GM19467 (cell line): ENCODE results near the gene CDY1B.
"Not testable (repeated sequence)": the region's sequence is repeated elsewhere in the genome, so short reads cannot be mapped to it uniquely, and the experiment has no call there.

Experiments
- ATAC-seq: cut with Tn5 transposase; IDR thresholded peaks from one replicate; pipeline ENCODE4 v1.9.1; 2021; ENCODE audit warnings: mild to moderate bottlenecking, moderate library complexity; ENCODE audit not compliant: unreplicated experiment

CDY1B gene, protein sequence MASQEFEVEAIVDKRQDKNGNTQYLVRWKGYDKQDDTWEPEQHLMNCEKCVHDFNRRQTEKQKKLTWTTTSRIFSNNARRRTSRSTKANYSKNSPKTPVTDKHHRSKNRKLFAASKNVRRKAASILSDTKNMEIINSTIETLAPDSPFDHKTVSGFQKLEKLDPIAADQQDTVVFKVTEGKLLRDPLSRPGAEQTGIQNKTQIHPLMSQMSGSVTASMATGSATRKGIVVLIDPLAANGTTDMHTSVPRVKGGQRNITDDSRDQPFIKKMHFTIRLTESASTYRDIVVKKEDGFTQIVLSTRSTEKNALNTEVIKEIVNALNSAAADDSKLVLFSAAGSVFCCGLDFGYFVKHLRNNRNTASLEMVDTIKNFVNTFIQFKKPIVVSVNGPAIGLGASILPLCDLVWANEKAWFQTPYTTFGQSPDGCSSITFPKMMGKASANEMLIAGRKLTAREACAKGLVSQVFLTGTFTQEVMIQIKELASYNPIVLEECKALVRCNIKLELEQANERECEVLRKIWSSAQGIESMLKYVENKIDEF

DNA sequence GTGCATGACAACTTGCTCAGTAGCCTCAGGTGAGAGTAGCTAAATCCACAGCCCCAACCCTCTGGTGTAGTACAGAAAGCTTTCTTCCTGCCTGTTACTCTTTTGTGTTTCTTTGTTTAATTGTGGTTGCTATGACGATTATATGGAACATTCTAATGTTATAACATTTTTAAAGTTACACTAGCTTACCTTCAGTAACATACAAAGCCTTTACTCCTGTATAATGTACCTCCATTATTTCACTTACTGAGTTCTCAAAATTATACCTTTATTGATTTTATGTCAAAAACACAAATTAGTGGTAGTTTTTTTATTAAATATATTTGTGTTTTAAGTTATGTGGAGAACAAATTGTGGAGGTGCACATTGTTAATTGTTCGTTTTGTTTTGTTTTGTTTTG is at the start of gene CDY1B:
CDY1B (minus strand) TSS at position 101 of the 400 bp plus-strand sequence. CDS start 331 bp downstream, outside the sequence.
- not testable (repeated sequence) for ATAC-seq

DNA sequence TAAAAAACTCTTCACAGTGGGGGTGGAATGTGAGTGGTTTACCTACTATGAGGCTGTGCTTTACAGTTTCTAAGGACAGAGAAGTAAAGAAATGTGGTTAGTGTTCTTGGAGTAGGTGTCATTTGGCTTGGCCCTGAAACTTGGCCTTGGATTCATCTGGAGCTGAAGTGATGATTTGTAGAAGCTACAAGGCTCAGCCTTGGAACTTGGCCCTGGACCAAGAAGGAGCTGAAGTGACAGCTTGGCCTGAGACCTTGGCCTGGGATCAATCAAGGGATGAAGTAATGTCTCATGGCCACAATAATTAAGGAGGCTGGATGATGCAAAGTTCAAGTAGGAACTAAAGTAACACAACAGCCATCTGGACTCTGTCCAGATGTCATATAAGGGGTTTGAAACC is 1.7 kb upstream of the CDY1B start:
- ATAC-seq: not testable (repeated sequence)

DNA sequence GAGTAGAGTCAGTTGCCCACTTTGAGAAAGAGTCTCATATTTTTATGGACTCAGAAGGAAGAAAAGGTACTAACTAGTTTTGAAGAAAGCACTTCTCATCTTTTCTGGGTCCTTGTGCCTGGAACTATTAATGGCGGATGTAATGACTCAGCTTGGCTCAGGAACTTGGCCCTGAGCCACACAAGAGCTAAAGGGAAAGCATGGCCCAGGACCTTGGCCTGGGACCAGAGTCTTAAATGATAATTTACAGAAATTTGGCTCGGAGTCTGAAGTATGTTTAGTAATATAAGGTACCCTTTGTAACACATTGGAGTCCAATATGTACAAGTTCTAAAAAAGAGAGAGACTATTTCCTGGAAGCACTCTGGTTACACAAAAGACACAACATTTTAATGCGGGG is 4.6 kb downstream of the CDY1B start:
- ATAC-seq: not testable (repeated sequence)

DNA sequence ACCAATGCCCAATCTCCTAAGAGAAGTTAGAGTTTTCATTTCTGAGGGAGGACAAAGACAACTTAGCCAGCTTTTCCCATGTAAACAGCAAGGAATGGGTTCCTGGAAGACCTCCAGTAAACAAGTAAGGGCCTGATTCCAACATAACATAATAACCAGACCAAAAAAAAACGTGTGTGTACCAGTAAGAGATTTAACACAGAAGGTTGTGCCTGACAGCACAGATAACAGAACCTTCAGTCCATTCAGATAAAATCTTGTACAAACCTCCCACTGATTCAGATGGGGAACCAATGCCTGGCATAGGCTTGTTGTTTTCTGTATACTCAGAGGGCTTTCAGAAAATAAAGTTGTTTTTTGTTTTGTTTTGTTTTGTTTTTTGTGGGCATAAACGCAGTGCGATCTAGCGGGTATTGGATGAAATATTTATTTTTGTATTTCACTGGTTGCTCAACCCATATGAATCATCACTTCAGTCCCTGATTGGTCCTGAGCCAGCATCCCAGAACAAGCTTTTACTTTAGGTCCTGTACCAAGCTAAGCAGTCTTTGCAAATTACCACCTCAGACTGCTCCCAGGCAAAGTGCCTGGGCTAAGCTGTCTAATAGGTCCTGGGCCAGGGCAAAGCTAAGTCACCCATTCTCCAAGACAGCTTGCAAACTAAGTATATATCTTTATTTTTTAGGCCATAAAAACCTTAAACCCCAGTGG is 8.7 kb downstream of the CDY1B start:
- ATAC-seq: not testable (repeated sequence)

DNA sequence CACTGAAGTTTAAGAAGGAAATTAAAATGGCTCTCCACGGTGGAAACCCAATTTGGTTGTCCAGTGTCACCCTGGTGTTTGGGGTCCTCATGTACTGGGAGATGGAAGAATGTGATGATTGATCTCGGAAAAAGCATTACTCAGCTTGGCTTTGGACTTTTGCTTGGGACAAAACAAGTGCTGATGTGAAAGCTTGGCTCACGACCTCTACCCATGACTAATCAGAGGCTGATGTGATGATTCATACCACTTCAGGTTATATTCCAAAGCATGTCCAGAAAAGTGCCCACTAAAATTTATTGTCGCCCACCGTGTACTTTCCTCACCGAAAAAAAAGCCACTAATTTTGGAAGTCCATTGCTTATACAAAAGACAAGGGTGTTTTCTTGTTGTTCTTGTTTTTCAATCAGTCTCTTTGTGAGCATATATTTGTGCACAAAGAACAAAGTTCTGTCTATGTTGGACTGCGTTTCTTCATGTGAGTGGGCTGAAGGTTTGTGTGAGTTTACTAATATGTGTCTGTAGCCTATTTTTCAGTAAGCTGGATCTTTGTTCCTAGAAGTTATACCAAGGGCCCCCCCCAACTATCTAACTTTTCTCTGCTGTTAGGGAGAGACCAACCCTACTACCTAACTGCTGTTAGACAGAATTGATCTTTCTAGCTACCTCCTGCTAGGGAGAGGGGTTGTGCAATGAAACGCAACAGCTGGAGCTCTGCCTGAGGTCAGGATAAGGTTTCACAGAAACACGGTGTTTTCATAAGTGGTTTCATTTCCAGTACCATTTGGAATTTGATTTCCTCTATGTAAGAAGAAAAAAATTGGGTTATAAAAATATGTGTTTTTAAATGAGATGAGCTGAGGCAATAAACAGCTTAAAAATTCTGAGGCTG is 21.4 kb downstream of the CDY1B start:
- not testable (repeated sequence) for ATAC-seq
